Omental fat pad (tissue), 4 donors: ENCODE results near the gene IDH3A. TPM values are rescaled to one million over a fixed set of nuclear protein-coding genes. Genes with fewer than 3 reads are reported as not detected.

ENCODE experiments used
- ATAC-seq: fragments of 150-250 bp; one replicate; pipeline ENCODE4 v1.9.1; 2016; ENCODE audit warnings: mild to moderate bottlenecking, moderate library complexity; ENCODE audit not compliant: low FRiP score
- DNase-seq: peaks from one replicate; pipeline ENCODE4 v3.0.0-alpha.2; 2019; ENCODE audit warnings: low spot score
- CTCF ChIP-seq, 3 donors: fragments of 450-650 bp; IDR thresholded peaks; one replicate each; pipeline ENCODE4 v1.5.1; 2016 to 2017; ENCODE audit warnings: antibody characterized with exemption in 3 of 3, mild to moderate bottlenecking in 3 of 3, moderate library complexity in 2 of 3
- total RNA-seq, 4 donors: library from RNA; depleted of rRNA; stranded (reverse); fragments of >200 nt; gene quantifications; one replicate each; pipeline ENCODE4 v1.1.0, GENCODE V29; 2016

Gene IDH3A
- total RNA-seq, 4 donors from 2014 or later = 67.4 to 94.5 (median 70.0) TPM

DNA sequence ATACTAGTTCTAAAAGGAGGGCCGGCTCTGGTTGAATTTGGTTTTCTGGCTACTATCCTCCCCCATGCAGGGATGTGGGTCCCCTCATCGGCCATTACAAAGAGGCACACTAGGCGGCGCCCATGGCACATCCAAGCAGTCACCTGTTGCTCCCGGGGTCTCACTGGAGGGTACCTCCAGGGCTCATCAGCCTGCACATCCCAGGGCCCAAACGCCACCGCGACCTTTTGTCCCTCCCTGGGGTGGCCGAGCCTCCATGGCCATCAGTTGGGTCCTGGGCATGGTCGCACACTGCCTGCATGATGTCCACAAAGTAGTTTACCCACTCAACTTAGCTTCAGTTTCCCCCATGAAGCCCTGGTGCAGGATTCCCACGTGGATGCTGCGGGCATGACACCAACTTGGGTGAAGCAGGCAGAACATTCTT, 28.3 kb downstream of the IDH3A start:
- no peak for ATAC-seq
- DNase-seq = no peak
- TF ChIP-seq CTCF (IDR thresholded peaks at IDR 0.05) = no peak

- no peak for ATAC-seq
Observed at GRCh38 chr15:78178064-78178463, 28.9 kb downstream of the IDH3A start.

GRCh38 chr15:78179286-78179840, 30.2 kb downstream of the IDH3A start:
- ATAC-seq = no peak
- no peak for TF ChIP-seq CTCF (IDR thresholded peaks at IDR 0.05)
- DNase-seq = no peak

More at GRCh38 chr15:78178064-78178463, 28.9 kb downstream of the IDH3A start:
- no peak for TF ChIP-seq CTCF (IDR thresholded peaks at IDR 0.05)
- no peak for DNase-seq

GRCh38 chr15:78179906-78180305, 30.7 kb downstream of the IDH3A start:
- ATAC-seq = no peak
- no peak for DNase-seq
- no peak for TF ChIP-seq CTCF (IDR thresholded peaks at IDR 0.05)

DNA sequence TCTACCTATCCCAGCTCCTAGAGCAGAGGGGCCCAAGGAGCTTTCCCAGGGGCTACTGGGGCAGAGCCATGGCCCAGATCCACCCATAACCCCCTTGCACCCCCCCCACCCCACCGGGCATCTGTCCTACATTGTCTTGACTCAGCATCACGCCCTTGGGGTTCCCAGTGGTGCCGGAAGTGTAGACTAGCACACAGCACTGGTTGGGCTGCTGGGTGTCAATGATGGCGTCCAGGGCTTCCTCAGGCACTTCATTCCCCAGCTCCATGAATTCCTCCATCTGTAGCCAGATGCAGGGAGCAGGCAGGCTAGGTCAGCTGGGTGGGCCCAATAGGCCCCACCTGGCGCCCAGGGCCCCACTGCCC, 33.2 kb downstream of the IDH3A start:
- TF ChIP-seq CTCF (IDR thresholded peaks at IDR 0.05) = no peak
- ATAC-seq (no peak), DNase-seq (no peak)

DNA sequence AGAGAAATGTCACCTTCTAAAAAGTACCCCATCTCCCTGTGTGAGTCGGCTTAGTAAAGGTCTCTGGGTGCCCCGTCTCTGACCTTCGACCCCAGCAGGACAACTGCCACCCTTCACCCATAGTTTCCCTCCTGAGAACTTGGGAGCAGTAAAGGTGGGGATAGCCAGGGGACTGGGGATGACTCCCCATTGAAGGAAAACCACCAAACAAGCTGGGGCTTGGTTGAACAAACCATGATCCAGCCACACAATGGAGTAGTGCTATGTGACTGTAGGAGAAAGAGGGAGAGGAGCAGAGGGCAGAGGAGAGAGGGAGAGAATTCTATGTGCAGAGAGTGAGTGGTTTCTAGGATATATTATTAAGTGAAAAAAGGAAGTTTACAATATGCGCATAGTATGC, 33.7 kb downstream of the IDH3A start:
- ATAC-seq (no peak), DNase-seq (no peak)
- TF ChIP-seq CTCF (IDR thresholded peaks at IDR 0.05) = no peak

GRCh38 chr15:78192826-78193594, 43.8 kb downstream of the IDH3A start:
- ATAC-seq (no peak), DNase-seq (no peak)
- no peak for TF ChIP-seq CTCF (IDR thresholded peaks at IDR 0.05)
